Nephron progenitor cell (in vitro differentiated cells): ENCODE results near the gene OR2K2.
A peak's percentile ranks its signal among the peaks of the same experiment; 100 is the strongest.
"Not testable (repeated sequence)": the region's sequence is repeated elsewhere in the genome, so short reads cannot be mapped to it uniquely, and the experiment has no call there.

Experiments used
- DNase-seq: peaks from one replicate; pipeline ENCODE4 v3.0.0; 2021
- H3K27ac Mint-ChIP-seq: 2 replicates; pipeline ENCODE4 v1.8.0; 2021; ENCODE audit warnings: mild to moderate bottlenecking, moderate library complexity, mixed read lengths
- H3K27me3 Mint-ChIP-seq: 2 replicates; pipeline ENCODE4 v1.8.0; 2021; ENCODE audit warnings: mild to moderate bottlenecking, low read depth, mixed read lengths; ENCODE audit not compliant: poor library complexity
- H3K36me3 Mint-ChIP-seq: 2 replicates; pipeline ENCODE4 v1.8.0; 2021; ENCODE audit warnings: low read depth, mixed read lengths
- H3K4me1 Mint-ChIP-seq: 2 replicates; pipeline ENCODE4 v1.8.0; 2021; ENCODE audit warnings: mixed read lengths
- H3K4me3 Mint-ChIP-seq: 2 replicates; pipeline ENCODE4 v1.8.0; 2021; ENCODE audit warnings: mild to moderate bottlenecking, moderate library complexity, mixed read lengths
- H3K9me3 Mint-ChIP-seq: 2 replicates; pipeline ENCODE4 v1.8.0; 2021; ENCODE audit warnings: mild to moderate bottlenecking, moderate library complexity, mixed read lengths
- TF ChIP-seq, protein P1 (sequence below): fragments of 200-600 bp; sonication (generic); IDR thresholded peaks from 2 replicates; pipeline ENCODE4 v1.5.0; 2021; ENCODE audit warnings: antibody characterized with exemption

Gene OR2K2

DNA sequence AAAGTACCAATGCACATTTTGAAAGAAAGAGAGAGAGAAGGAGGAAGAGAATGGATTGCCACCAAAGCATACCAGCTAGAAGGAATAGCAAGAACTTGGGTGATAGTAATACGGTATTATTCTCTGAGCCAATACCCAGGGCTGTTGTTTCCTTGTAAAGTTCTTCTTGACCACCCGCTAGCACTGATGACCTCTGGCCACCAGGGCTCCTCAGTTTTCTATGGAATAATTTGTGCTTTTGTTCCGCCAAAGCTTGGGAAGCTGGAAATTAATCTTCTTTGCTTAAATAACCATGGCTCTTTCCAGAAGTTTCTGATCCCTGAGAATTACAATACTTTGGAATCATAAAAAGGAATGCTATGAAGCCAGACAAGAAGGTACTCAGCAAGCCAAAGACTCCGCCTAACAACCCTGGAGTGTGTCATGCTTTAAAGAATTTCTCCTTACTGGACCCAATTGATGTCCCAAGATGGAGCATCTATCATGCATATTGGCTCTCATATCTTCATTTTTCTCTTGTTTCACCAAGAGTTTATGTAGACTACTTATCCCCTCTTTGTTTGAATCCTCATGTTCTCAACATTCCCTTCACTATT, 29.8 kb downstream of the OR2K2 start:
- TF ChIP-seq, protein P1, sequence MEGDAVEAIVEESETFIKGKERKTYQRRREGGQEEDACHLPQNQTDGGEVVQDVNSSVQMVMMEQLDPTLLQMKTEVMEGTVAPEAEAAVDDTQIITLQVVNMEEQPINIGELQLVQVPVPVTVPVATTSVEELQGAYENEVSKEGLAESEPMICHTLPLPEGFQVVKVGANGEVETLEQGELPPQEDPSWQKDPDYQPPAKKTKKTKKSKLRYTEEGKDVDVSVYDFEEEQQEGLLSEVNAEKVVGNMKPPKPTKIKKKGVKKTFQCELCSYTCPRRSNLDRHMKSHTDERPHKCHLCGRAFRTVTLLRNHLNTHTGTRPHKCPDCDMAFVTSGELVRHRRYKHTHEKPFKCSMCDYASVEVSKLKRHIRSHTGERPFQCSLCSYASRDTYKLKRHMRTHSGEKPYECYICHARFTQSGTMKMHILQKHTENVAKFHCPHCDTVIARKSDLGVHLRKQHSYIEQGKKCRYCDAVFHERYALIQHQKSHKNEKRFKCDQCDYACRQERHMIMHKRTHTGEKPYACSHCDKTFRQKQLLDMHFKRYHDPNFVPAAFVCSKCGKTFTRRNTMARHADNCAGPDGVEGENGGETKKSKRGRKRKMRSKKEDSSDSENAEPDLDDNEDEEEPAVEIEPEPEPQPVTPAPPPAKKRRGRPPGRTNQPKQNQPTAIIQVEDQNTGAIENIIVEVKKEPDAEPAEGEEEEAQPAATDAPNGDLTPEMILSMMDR = peak; percentile 22
- Mint-ChIP-seq H3K9me3 (no peaks in the 10 kb centered on the region), H3K4me1 (peaks cover 15% of the 10 kb centered on the region), H3K27me3 (peaks cover 2% of the 10 kb centered on the region), H3K36me3 (no peaks in the 10 kb centered on the region), H3K4me3 (no peak overlapping the region), H3K27ac (no peak overlapping the region)
- DNase-seq = no peak

DNA sequence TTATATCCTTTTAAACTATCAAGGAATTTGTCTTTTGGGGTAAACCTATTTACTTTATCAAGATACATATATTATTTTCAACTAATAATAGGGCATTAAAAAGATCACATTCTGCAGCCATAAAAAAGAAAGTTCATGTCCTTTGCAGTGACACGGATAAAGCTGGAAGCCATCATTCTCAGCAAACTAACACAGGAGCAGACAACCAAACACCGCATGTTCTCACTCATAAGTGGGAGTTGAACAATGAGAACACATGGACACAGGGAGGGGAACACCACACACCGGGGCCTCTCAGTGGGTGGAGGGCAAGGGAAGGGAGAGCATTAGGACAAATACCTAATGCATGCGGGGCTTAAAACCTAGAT, 30.4 kb downstream of the OR2K2 start:
- not testable (repeated sequence) for H3K9me3 Mint-ChIP-seq, H3K27me3 Mint-ChIP-seq, H3K27ac Mint-ChIP-seq, DNase-seq, H3K4me3 Mint-ChIP-seq, H3K36me3 Mint-ChIP-seq
- H3K4me1 Mint-ChIP-seq = peaks cover 15% of the 10 kb centered on the region

DNA sequence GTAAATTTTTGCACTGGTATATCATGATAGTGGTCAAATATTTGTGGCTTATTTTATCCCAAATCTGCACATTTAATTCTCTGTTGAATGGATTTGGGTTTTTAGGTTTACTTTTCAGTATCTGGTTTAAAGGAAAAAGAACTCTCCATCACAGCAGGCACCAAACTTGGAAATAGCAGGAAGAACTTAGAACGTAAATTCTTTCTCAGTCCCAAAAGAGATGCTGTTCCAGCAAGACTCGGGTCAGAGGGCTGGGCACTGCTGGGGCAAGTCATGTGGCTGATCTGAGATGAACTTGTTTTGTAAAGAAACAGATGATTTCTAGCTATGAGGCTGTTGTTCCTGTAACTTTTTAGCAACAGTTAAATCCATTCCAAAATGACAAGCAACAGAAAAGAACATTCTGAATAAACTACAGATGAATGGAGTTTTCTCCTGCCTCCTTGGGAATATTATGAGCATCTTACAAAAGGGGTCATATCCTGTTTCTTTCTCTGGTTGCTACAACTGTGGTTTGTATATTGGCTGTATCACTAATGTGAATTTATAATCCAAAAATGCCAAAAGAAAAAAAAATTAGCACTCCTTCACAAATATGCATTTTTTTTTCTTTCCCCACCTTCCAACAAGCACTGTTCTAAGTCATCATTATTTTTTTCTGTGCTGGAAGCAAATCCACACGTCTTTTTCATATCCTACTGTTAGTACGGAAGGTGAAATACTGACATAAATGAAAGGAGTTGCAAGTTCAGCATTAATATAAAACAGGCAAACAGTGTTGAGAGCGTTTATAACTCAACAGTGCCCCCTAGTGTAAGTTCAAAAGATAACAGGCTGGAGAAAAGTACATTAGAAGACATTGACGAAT, 31.1 kb downstream of the OR2K2 start:
- peak overlapping the region; percentile 33 for H3K4me3 Mint-ChIP-seq
- no peak overlapping the region for H3K27ac Mint-ChIP-seq
- TF ChIP-seq, protein P1 = peak; percentile 81
- no peaks in the 10 kb centered on the region for H3K36me3 Mint-ChIP-seq
- peak; percentile 11 for DNase-seq
- H3K9me3 Mint-ChIP-seq = no peaks in the 10 kb centered on the region
- peaks cover 2% of the 10 kb centered on the region for H3K27me3 Mint-ChIP-seq
- H3K4me1 Mint-ChIP-seq = peaks cover 15% of the 10 kb centered on the region

DNA sequence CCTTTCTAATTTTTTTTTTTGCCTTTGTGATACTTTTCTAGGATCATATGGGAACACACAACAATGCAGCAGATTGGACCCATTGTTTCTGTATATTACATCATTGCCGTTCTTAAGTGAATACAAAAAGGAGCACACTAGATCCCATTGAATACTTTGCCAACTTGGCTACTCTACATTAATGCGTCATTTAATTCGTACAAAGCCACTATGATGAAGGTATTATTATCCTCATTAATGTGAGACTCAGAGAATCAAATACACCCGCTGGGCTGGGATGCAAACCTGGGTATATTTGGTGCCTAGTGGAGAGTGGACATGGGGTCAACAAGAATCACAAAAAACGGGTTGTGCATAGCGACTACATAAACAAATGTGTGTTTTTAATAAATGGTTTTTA, 31.9 kb downstream of the OR2K2 start:
- H3K9me3 Mint-ChIP-seq = no peaks in the 10 kb centered on the region
- H3K4me1 Mint-ChIP-seq = peaks cover 15% of the 10 kb centered on the region
- H3K4me3 Mint-ChIP-seq = no peak overlapping the region
- no peak overlapping the region for H3K27ac Mint-ChIP-seq
- TF ChIP-seq, protein P1 = no peak
- no peak for DNase-seq
- peaks cover 2% of the 10 kb centered on the region for H3K27me3 Mint-ChIP-seq
- no peaks in the 10 kb centered on the region for H3K36me3 Mint-ChIP-seq

DNA sequence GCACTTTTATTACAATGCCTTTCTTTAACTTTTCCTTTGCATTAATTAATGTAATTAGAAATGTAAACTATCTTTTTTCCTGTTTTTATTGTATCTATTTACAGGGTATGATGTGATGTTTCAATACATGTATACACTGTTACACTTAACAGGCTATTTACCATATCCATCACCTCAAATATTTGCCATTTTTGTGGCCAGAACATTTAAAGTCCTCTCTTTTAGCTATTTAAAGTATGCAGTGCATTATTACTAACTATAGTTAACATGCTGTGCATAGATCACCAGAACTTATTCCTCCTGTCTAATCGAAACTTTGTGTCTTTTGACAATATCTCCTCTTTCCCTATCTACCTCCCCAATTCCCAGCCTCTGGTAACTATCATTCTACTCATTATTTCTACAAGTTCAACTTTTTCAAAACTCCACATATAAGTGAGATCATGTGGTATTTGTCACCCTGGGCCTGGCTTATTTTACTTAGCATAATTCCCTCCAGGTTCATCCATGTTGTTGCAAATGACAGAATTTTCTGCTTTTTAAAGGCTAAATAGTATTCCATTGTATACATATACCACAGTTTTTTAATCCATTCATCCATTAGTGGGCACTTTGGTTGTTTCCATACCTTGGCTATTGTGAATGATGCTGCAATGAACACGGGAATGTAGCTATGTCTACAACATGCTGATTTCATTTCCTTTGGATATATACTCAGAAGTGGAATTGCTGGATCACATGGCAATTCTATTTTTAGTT, 32.8 kb downstream of the OR2K2 start:
- H3K4me3 Mint-ChIP-seq = no peak overlapping the region
- DNase-seq = no peak
- no peaks in the 10 kb centered on the region for H3K36me3 Mint-ChIP-seq
- H3K9me3 Mint-ChIP-seq = no peaks in the 10 kb centered on the region
- H3K27me3 Mint-ChIP-seq = no peaks in the 10 kb centered on the region
- peaks cover 15% of the 10 kb centered on the region for H3K4me1 Mint-ChIP-seq
- H3K27ac Mint-ChIP-seq = no peak overlapping the region
- TF ChIP-seq, protein P1 = no peak

DNA sequence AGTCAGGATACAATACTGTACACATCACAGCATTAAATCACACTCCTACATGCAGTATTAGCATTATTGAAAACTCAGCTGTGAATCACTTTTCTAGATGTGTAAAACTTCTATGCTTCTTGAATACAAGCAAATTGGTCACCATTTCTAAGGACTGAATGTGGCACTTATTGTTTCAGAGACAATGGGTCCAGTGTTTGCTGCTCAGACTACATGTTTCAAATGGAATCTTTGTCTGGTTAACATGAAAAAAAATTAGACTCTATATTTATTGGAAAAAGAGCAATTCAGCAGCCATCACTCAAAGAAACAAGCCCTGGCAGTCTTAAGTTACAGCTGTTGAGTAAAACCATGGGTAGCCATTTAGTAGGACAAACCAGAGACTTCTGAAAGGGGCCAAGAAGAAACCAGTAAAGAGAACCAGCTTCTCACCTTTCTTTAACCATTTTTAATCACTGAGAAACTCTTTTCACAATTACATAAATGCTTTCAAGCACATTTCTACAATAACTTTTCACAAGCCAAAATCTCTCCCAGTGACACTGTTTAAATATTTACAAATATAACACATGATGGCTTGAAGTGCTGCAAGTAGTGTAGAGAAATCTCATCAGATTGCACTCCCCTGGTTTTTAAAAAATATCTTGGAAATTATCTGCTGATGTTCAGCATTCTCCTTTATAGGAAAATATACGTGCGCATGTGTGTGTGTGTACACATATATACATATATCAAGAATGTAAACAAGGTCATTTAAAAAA, 35.2 kb downstream of the OR2K2 start:
- no peak overlapping the region for H3K27ac Mint-ChIP-seq
- no peaks in the 10 kb centered on the region for H3K9me3 Mint-ChIP-seq
- peaks cover 15% of the 10 kb centered on the region for H3K4me1 Mint-ChIP-seq
- no peak for DNase-seq
- no peaks in the 10 kb centered on the region for H3K36me3 Mint-ChIP-seq
- no peak overlapping the region for H3K4me3 Mint-ChIP-seq
- no peaks in the 10 kb centered on the region for H3K27me3 Mint-ChIP-seq
- TF ChIP-seq, protein P1 = no peak
